Breast epithelium (tissue), 4 donors: ENCODE measurements around the gene LIPG. TPM values are rescaled to one million over a fixed set of nuclear protein-coding genes. Genes with fewer than 3 reads are reported as not detected.

Experiments
- DNase-seq, 2 donors: peaks; one replicate each; pipeline ENCODE4 v3.0.0-alpha.2; 2019; ENCODE audit warnings: low spot score in 2 of 2
- H3K27ac ChIP-seq, 2 donors: fragments of 200-600 bp; sonication (generic) in 1 of 2; one replicate each; pipeline ENCODE4 v1.5.1; 2016 to 2019; ENCODE audit warnings: mild to moderate bottlenecking in 1 of 2
- H3K27me3 ChIP-seq, 2 donors: fragments of 200-600 bp; sonication (generic) in 1 of 2; one replicate each; pipeline versions ENCODE4 v1.5.1 to v1.6.0; 2017 to 2019; ENCODE audit warnings: control low read depth in 1 of 2, mild to moderate bottlenecking in 1 of 2
- H3K36me3 ChIP-seq: fragments of 200-600 bp; one replicate; pipeline ENCODE4 v1.5.1; 2019
- H3K4me1 ChIP-seq, 2 donors: fragments of 200-600 bp; sonication (generic); one replicate each; pipeline ENCODE4 v1.5.1; 2016 to 2019; ENCODE audit warnings: control low read depth in 1 of 2
- H3K4me3 ChIP-seq, 3 donors: fragments of 200-600 bp; sonication (generic); 1 replicate in 2 of 3; 2 replicates in 1 of 3; pipeline ENCODE4 v1.5.1; 2016 to 2019; ENCODE audit warnings: mild to moderate bottlenecking in 3 of 3, moderate library complexity in 2 of 3
- H3K9me3 ChIP-seq, 2 donors: fragments of 200-600 bp; sonication (generic) in 1 of 2; one replicate each; pipeline ENCODE4 v1.5.1; 2016 to 2019; ENCODE audit warnings: control low read depth in 1 of 2
- CTCF ChIP-seq, 3 donors: fragments of 450-650 bp; IDR thresholded peaks; one replicate each; pipeline ENCODE4 v1.5.1; 2016 to 2017; ENCODE audit warnings: antibody characterized with exemption in 3 of 3, mild to moderate bottlenecking in 3 of 3, moderate library complexity in 3 of 3
- POLR2A ChIP-seq: fragments of 450-650 bp; IDR thresholded peaks from one replicate; pipeline ENCODE4 v1.6.1; 2016; ENCODE audit warnings: antibody characterized with exemption, mild to moderate bottlenecking, moderate library complexity
- POLR2AphosphoS5 ChIP-seq, 3 donors: sonication (generic); formaldehyde crosslinking; IDR thresholded peaks; one replicate each; pipeline ENCODE4 v1.6.1; 2017; ENCODE audit warnings: antibody characterized with exemption in 3 of 3
- intact Hi-C: fragments of 100-400 bp; cut with DNase I; formaldehyde crosslinking; loops from one replicate; pipeline ENCODE4 v1.15.1; 2023; ENCODE audit warnings: low total_unique reads
- total RNA-seq, 3 donors: library from RNA; depleted of rRNA; stranded (reverse); fragments of >200 nt; gene quantifications; one replicate each; pipeline ENCODE4 v1.1.0, GENCODE V29; 2016

Gene LIPG
- total RNA-seq, 3 donors from 2014 or later: 0.16 to 1.6 (median 0.44) TPM

GRCh38 chr18:49547701-49548100 is 14.2 kb upstream of the LIPG start:
- Histone ChIP-seq H3K9me3 (no peaks in the 10 kb centered on the region), H3K4me3 (no peak overlapping the region), H3K4me1 (no peaks in the 10 kb centered on the region), H3K27ac (no peak overlapping the region), H3K36me3 (no peaks in the 10 kb centered on the region), H3K27me3 (no peaks in the 10 kb centered on the region)
- no peak for DNase-seq
- intact Hi-C loops: no loop called here
- TF ChIP-seq POLR2AphosphoS5 (IDR thresholded peaks at IDR 0.05): no peak
- TF ChIP-seq CTCF (IDR thresholded peaks at IDR 0.05): no peak
- no peak for TF ChIP-seq POLR2A

- H3K4me3 ChIP-seq: no peak overlapping the region
- H3K27me3 ChIP-seq: no peaks in the 10 kb centered on the region
- H3K9me3 ChIP-seq: no peaks in the 10 kb centered on the region
- no peaks in the 10 kb centered on the region for H3K36me3 ChIP-seq
- TF ChIP-seq POLR2AphosphoS5 (IDR thresholded peaks at IDR 0.05): no peak
- TF ChIP-seq POLR2A: no peak
- TF ChIP-seq CTCF (IDR thresholded peaks at IDR 0.05): no peak
- no peak for DNase-seq
- H3K27ac ChIP-seq: no peak overlapping the region
- no peaks in the 10 kb centered on the region for H3K4me1 ChIP-seq
- intact Hi-C loops: no loop called here
These were observed 13.6 kb upstream of the LIPG start for GRCh38 chr18:49548229-49548636.

- TF ChIP-seq POLR2A (no peak), POLR2AphosphoS5 (IDR thresholded peaks at IDR 0.05) (no peak), CTCF (IDR thresholded peaks at IDR 0.05) (no peak)
- Histone ChIP-seq H3K9me3 (no peaks in the 10 kb centered on the region), H3K4me1 (no peaks in the 10 kb centered on the region), H3K27ac (no peak overlapping the region), H3K27me3 (no peaks in the 10 kb centered on the region), H3K36me3 (no peaks in the 10 kb centered on the region), H3K4me3 (no peak overlapping the region)
- intact Hi-C loops: no loop called here
- no peak for DNase-seq
These were observed 11.1 kb upstream of the LIPG start for GRCh38 chr18:49550621-49551339.

GRCh38 chr18:49553003-49553402 is 8.9 kb upstream of the LIPG start:
- H3K4me3 ChIP-seq: no peak overlapping the region
- H3K9me3 ChIP-seq: no peaks in the 10 kb centered on the region
- H3K4me1 ChIP-seq: no peaks in the 10 kb centered on the region
- no peak overlapping the region for H3K27ac ChIP-seq
- H3K27me3 ChIP-seq: no peaks in the 10 kb centered on the region
- H3K36me3 ChIP-seq: no peaks in the 10 kb centered on the region
- TF ChIP-seq POLR2A: no peak
- TF ChIP-seq POLR2AphosphoS5 (IDR thresholded peaks at IDR 0.05): no peak
- TF ChIP-seq CTCF (IDR thresholded peaks at IDR 0.05): no peak
- no peak for DNase-seq
- intact Hi-C loops: no loop called here

- no peak for DNase-seq
- TF ChIP-seq POLR2A (no peak), POLR2AphosphoS5 (IDR thresholded peaks at IDR 0.05) (no peak), CTCF (IDR thresholded peaks at IDR 0.05) (no peak)
- no peak overlapping the region for H3K27ac ChIP-seq
- intact Hi-C loops: no loop called here
- H3K36me3 ChIP-seq: no peaks in the 10 kb centered on the region
- no peaks in the 10 kb centered on the region for H3K4me1 ChIP-seq
- no peaks in the 10 kb centered on the region for H3K9me3 ChIP-seq
- no peak overlapping the region for H3K4me3 ChIP-seq
- H3K27me3 ChIP-seq: peaks cover 0 to 10% of the 10 kb centered on the region in 2 donors
These were observed 6.2 kb upstream of the LIPG start for GRCh38 chr18:49555641-49556040.
